KMS-11 (cell line): Measurements from ENCODE around the gene MPV17.
"Not testable (repeated sequence)": the region's sequence is repeated elsewhere in the genome, so short reads cannot be mapped to it uniquely, and the experiment has no call there.

ENCODE experiments used
- H2AFZ ChIP-seq: fragments of 200-600 bp; sonication (generic); 2 replicates; pipeline ENCODE4 v1.6.1; 2016; ENCODE audit warnings: antibody characterized with exemption, mixed run types, low read depth
- H3K27ac ChIP-seq: fragments of 200-600 bp; sonication (generic); 2 replicates; pipeline ENCODE4 v1.6.1; 2016; ENCODE audit warnings: mild to moderate bottlenecking, mixed run types
- H3K27me3 ChIP-seq: fragments of 200-600 bp; sonication (generic); 2 replicates; pipeline ENCODE4 v1.6.1; 2017; ENCODE audit warnings: mild to moderate bottlenecking, low read depth, mixed run types, moderate library complexity; ENCODE audit not compliant: insufficient read depth
- H3K36me3 ChIP-seq: fragments of 200-600 bp; sonication (generic); 2 replicates; pipeline ENCODE4 v1.6.1; 2017; ENCODE audit warnings: mild to moderate bottlenecking, mixed run types; ENCODE audit not compliant: insufficient read depth
- H3K4me1 ChIP-seq: fragments of 200-600 bp; sonication (generic); 2 replicates; pipeline ENCODE4 v1.6.1; 2016; ENCODE audit warnings: mild to moderate bottlenecking, low read depth, mixed run types; ENCODE audit not compliant: poor library complexity, severe bottlenecking
- H3K4me2 ChIP-seq: fragments of 200-600 bp; sonication (generic); 2 replicates; pipeline ENCODE4 v1.7.0; 2016; ENCODE audit warnings: mild to moderate bottlenecking, mixed run types
- H3K4me3 ChIP-seq: fragments of 200-600 bp; sonication (generic); IDR thresholded peaks from 2 replicates; pipeline ENCODE4 v1.6.1; 2017; ENCODE audit warnings: low read depth, low read length, mixed read lengths; ENCODE audit not compliant: insufficient read depth
- H3K79me2 ChIP-seq: fragments of 200-600 bp; sonication (generic); 2 replicates; pipeline ENCODE4 v1.6.1; 2016; ENCODE audit warnings: low read depth, mixed run types; ENCODE audit not compliant: insufficient read depth
- H3K9ac ChIP-seq: fragments of 200-600 bp; sonication (generic); 2 replicates; pipeline ENCODE4 v1.6.1; 2016; ENCODE audit warnings: mild to moderate bottlenecking, mixed run types
- H4K20me1 ChIP-seq: fragments of 200-600 bp; sonication (generic); 2 replicates; pipeline ENCODE4 v1.6.1; 2016; ENCODE audit warnings: mild to moderate bottlenecking, mixed run types; ENCODE audit not compliant: insufficient read depth
- TF ChIP-seq, protein P1 (sequence below): fragments of 200-600 bp; sonication (generic); conservative IDR thresholded peaks from 2 replicates; pipeline ENCODE4 v1.6.1; 2017; ENCODE audit warnings: low read depth, mild to moderate bottlenecking, antibody characterized with exemption, low read length, moderate library complexity, mixed read lengths

The MPV17 gene

DNA sequence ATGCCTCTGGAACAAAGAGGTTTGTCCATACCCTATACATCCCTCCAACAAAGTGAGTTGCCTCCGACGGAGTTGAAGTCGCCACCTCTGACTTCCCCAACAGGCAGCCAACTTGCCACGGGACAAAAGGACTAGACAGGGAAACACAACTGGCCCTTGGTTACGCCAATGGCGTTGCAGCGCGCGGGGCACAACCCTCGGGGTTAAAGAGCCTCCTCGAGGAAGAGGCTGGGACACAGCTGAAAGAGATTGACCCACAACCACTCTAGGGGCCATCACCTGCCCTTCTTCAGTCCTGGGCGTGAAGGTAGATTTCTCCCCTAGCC is 33.1 kb upstream of the MPV17 start:
- H3K27ac ChIP-seq: peak overlapping the region; percentile 95
- TF ChIP-seq, protein P1, sequence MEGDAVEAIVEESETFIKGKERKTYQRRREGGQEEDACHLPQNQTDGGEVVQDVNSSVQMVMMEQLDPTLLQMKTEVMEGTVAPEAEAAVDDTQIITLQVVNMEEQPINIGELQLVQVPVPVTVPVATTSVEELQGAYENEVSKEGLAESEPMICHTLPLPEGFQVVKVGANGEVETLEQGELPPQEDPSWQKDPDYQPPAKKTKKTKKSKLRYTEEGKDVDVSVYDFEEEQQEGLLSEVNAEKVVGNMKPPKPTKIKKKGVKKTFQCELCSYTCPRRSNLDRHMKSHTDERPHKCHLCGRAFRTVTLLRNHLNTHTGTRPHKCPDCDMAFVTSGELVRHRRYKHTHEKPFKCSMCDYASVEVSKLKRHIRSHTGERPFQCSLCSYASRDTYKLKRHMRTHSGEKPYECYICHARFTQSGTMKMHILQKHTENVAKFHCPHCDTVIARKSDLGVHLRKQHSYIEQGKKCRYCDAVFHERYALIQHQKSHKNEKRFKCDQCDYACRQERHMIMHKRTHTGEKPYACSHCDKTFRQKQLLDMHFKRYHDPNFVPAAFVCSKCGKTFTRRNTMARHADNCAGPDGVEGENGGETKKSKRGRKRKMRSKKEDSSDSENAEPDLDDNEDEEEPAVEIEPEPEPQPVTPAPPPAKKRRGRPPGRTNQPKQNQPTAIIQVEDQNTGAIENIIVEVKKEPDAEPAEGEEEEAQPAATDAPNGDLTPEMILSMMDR: no peak
- H3K36me3 ChIP-seq: no peaks in the 10 kb centered on the region
- peaks cover 46% of the 10 kb centered on the region for H3K4me1 ChIP-seq
- peaks cover 69% of the 10 kb centered on the region for H3K79me2 ChIP-seq
- H3K4me2 ChIP-seq: peak overlapping the region; percentile 55
- peak overlapping the region; percentile 98 for H3K9ac ChIP-seq
- H3K4me3 ChIP-seq: peak overlapping the region; percentile 95
- no peaks in the 10 kb centered on the region for H4K20me1 ChIP-seq
- H2AFZ ChIP-seq: peak overlapping the region; percentile 83
- no peaks in the 10 kb centered on the region for H3K27me3 ChIP-seq

DNA sequence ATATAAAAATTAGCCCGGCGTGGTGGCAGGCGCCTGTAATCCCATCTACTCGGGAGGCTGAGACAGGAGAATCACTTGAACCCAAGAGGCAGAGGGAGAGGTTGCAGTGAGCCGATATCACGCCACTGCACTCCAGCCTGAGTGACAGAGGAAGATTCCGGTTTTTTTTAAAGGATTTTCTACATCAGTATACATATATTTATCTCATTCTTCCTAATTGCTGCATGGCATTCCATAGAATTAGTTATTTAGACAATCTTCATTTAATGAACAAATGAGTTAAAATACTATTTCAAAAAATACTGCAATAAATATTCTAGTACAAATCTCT is 31.7 kb upstream of the MPV17 start:
- no peak overlapping the region for H2AFZ ChIP-seq
- 0 out of 2 replicates have a peak, but pooled peaks cover 5% of the 10 kb centered on the region for H4K20me1 ChIP-seq
- no peak overlapping the region for H3K9ac ChIP-seq
- H3K27ac ChIP-seq: no peak overlapping the region
- peaks cover 84% of the 10 kb centered on the region for H3K79me2 ChIP-seq
- no peaks in the 10 kb centered on the region for H3K27me3 ChIP-seq
- H3K4me1 ChIP-seq: peaks cover 61% of the 10 kb centered on the region
- no peak overlapping the region for H3K4me3 ChIP-seq
- TF ChIP-seq, protein P1: no peak
- H3K4me2 ChIP-seq: no peak overlapping the region; the same call in 1 of the 2 replicates
- no peaks in the 10 kb centered on the region for H3K36me3 ChIP-seq

DNA sequence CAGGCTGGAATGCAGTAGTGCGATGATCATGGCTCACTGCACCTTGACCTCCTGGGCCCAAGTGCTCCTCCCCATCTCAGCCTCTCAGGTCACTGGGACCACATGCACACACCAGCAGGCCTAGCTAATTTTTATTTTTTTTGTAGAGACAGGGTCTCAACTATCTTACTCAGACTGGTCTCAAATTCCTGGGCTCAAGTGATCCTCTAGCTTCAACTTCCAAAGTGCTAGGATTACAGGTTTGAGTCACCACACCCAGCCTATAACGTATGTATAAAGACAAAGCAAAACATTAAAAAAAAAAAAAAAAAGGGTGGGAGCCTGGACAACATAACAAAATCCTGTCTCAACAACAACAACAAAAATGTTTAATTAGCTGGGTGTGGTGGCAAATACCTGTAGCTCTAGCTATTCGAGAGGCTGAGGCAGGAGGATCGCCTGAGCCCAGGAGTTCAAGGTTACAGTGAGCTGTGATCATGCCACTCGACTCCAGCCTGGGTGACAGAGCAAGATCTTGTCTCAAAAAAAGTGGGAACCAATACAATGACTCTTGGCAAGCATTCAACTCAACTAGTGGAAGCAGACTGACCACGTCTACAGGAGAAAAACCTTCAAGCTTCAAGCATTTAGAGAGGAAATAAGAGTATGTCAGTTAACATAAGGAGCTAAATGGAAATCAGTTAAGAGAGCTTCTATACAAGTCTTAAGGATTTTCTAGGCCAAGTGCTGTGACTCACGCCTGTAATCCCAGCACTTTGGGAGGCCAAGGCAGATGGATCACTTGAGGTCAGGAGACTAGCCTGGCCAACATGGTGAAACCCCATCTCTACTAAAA is 31.1 kb upstream of the MPV17 start:
- H3K4me2 ChIP-seq: no peak overlapping the region

DNA sequence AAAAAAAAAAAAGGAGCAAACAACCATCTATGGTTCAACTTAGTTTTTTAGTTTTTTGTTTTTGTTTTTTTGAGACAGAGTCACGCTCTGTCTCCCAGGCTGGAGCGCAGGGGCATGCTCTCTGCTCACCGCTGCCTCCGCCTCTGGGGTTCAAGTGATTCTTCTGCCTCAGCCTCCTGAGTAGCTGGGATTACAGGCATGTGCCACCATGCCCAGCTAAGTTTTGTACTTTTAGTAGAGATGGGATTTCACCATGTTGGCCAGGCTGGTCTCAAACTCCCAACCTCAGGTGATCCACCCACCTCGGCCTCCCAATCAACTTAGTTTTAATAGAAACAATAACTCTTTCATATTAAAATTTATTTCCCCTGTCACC is 30.5 kb upstream of the MPV17 start:
- not testable (repeated sequence) for H3K4me3 ChIP-seq, H2AFZ ChIP-seq, H3K4me2 ChIP-seq, H4K20me1 ChIP-seq, H3K9ac ChIP-seq, H3K36me3 ChIP-seq, H3K27ac ChIP-seq, H3K27me3 ChIP-seq
- Histone ChIP-seq H3K4me1 (peaks cover 63% of the 10 kb centered on the region), H3K79me2 (peaks cover 88% of the 10 kb centered on the region)

More for the DNA sequence above, 31.1 kb upstream of the MPV17 start:
- H3K36me3 ChIP-seq: no peaks in the 10 kb centered on the region
- TF ChIP-seq, protein P1: no peak
- 0 out of 2 replicates have a peak, but pooled peaks cover 9% of the 10 kb centered on the region for H4K20me1 ChIP-seq
- no peak overlapping the region for H2AFZ ChIP-seq
- no peak overlapping the region for H3K4me3 ChIP-seq
- H3K79me2 ChIP-seq: peaks cover 89% of the 10 kb centered on the region
- no peaks in the 10 kb centered on the region for H3K27me3 ChIP-seq
- H3K4me1 ChIP-seq: peaks cover 64% of the 10 kb centered on the region
- no peak overlapping the region for H3K9ac ChIP-seq
- no peak overlapping the region for H3K27ac ChIP-seq
